LoVo (cell line): ENCODE results near the gene GIPR.
"Not testable (repeated sequence)": the region's sequence is repeated elsewhere in the genome, so short reads cannot be mapped to it uniquely, and the experiment has no call there.

ENCODE experiments used
- DNase-seq: peaks from one replicate; pipeline ENCODE4 v3.0.0-alpha.2; 2016; ENCODE audit warnings: low spot score

Gene GIPR

GRCh38 chr19:45667620-45668341, at the start of gene GIPR:
Gene GIPR (plus strand): TSS chr19:45668221. CDS start chr19:45669521, 1,300 bp downstream.
- peak; percentile 53 for DNase-seq

- DNase-seq, result no peak
These were observed 46.6 kb upstream of the GIPR start for GRCh38 chr19:45621389-45621788.

DNA sequence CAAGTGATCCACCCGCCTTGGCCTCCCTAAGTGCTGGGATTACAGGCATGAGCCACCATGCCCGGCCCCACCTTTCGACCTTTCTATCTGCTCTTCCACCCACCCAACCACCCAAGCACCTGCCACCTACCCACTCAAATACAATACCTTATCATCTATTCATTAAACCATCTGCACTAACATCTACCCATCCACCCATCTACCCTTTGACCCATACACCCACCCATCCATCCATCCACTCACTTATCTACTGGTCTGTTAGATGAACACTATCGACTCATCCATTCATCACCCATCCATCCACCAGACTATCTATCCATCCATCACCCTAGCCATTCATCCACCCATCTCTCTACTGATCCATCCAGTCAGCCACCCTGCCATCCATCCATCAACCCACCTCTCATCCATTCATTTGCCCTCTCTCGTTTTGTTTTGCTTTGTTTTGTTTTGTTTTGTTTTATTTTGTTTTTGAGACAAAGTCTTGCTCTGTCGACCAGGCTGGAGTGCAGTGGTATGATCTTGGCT, 46.0 kb upstream of the GIPR start:
- no peak for DNase-seq

DNA sequence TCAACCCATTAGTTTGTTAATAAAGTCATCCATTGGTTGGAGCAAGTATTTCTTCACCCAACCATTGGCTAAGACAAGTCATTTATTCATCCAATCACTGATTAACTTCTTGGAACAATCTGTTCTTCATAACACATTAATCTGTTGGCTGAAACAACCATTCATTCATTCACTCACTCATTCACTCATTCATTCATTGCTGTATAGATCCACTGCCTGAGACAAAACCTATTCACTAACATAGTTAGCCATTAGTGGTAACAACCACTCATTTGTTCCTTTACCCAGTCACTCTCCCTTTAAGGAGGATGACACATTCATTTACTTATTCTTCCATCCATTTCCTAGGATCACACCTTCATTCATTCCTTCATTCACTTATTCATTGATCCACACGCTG, 44.0 kb upstream of the GIPR start:
- no peak for DNase-seq

DNA sequence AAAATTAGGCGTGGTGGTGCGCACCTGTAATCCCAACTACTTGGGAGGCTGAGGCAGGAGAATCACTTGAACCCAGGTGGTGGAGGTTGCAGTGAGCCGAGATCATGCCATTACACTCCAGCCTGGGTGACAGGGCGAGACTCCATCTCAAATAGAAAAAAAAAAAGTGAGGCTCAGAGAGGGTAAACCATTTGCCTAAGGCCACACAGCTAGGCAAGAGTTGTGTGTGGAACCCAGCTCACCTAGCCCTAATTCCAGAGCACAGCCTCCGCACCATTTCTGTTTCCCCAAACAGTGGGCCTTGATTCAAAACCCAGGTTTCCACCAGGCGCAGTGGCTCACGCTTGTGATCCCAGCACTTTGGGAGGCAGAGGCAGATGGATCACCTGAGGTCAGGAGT, 39.8 kb upstream of the GIPR start:
- not testable (repeated sequence) for DNase-seq

- DNase-seq, result no peak
These were observed 38.3 kb upstream of the GIPR start for GRCh38 chr19:45629704-45630103.

GRCh38 chr19:45630463-45630862, 37.6 kb upstream of the GIPR start:
- DNase-seq, result peak; percentile 89

- DNase-seq, result peak; percentile 91
These were observed 35.4 kb upstream of the GIPR start for GRCh38 chr19:45632468-45633196.

DNA sequence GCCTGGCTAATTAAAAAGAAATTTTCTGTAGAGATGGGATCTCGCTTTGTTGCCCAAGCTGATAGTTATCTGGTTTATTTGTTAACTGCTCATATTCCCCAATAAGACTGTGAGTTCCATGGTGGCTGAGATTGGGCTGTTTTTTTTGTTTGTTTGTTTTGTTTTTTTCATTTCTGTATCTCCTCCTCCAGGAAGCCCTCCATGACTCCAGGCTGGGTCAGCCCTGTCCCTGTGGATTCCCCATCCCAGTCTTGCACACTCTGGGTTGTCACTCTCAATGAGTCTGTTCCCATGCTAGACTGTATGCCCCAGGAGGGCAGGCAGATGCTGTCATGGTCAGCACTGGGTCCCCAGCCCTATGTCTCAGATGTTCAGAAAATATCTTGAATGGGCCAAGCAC, 31.7 kb upstream of the GIPR start:
- DNase-seq, result no peak

- no peak for DNase-seq
These were observed 31.1 kb upstream of the GIPR start for GRCh38 chr19:45636902-45637301.

DNA sequence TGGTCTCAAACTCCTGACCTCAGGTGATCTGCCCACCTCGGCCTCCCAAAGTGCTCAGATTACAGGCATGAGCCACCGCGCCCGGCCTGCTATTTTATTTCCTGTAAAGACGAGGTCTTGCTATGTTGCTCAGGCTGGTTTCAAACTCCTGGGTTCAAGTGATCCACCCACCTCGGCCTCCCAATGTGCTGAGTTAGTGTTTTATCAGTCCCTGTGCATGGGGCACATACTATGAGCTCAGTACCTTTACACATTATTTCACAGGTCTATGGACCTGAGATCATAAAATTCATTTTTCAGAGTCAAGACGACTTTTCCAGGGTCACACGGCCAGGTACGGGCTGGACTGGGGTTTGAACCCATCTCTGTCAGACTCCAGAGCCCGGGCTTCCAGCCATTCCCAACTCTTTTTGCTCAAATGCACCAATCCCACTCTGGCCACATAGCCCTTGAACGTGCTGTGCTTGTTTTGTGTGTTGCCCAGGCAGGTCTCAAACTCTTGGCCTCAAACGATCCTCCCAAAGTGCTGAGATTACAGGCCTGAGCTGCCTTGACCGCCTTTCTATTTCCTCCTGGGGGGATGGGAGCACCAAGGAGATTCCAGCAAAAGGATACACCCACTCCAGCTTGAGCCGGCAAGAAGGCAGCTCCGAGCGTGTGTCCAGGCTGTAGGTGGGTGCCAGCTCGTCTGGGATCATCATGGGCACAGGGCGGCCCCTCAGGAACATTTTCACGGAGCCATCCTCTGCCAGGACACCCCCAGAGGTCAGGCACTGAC, 29.9 kb upstream of the GIPR start:
- peak; percentile 44 for DNase-seq

- peak; percentile 51 for DNase-seq
These were observed 28.9 kb upstream of the GIPR start, which contains the start of gene EML2 for GRCh38 chr19:45638930-45639729. Gene EML2 (minus strand): TSS chr19:45639397. CDS start chr19:45639376, 21 bp downstream.

- DNase-seq, result peak; percentile 60
These were observed 27.2 kb upstream of the GIPR start for GRCh38 chr19:45640849-45641273.

GRCh38 chr19:45641274-45642105, 26.5 kb upstream of the GIPR start:
- DNase-seq, result peak; percentile 97

- peak; percentile 80 for DNase-seq
These were observed 24.7 kb upstream of the GIPR start for GRCh38 chr19:45643024-45643926.

DNA sequence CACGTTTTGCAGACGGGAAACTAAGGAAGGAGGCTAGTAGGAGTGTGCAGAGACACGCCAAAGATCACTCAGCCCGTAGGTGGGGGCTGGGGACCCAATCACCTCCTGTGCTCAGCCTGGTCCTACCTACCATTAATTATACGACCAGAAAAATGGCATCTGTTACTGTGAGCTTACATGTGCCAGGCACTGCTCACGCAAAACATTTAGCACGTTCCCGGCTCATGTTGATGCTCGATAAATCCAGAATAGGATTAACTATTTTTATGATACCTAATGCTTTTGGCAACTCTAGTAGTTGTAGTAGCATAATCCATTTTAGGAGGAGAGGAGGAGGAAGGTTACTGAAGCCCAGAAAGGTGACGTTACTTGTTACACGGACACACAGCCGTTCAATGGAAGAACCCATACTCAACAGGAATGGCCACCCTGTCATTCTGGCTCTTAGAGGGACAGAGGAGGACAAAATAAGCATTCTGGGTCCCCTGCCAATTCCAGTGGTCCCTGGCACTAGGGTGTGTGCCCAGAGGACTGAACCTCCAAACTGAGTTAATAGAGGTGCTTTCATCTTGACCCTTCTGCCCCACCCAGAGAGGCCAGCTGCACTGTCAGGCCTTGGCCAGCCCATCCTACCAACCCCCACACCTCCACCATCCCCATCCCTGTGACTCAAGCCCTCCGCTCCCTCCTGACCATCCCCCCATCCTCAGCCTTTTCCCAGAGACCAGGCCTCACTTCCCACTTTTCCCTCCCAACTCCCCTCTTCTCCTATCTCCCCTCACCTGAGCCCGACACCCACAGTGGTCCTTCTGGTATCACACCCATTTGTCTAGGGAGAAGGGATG, 23.9 kb upstream of the GIPR start:
- no peak for DNase-seq

DNA sequence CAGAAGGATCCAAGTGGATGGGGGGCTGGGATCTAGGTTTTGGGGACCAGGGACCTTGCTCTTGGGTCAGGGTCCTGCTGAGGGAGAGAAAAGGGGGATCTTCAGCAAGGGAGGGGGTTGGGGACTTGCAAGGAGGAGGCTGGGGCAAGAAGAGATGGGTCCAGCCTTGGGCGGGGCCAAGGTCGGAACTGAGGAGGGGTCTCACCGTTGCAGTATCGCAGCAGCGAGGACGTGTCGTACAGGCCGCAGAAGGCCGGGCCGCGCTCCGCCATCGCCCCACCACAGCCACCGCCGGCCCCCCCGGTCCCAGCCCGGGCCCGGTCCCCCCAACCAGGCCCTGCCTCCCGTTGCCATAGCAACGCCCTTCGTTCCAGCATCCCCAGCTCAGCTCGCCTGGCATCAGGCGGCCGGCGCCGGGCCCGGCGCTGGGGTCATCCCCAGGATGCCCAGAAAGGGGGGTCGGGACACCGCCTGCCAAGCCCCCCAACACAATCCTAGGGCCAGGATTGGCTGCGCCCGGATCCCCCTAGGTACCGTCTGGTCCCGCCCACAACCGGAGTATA, 22.9 kb upstream of the GIPR start:
- no peak for DNase-seq

- no peak for DNase-seq
These were observed 22.2 kb upstream of the GIPR start for GRCh38 chr19:45645631-45646344.
